Astrocyte (in vitro differentiated cells and primary cell): ENCODE measurements around the gene CCNYL1. TPM values are rescaled to one million over a fixed set of nuclear protein-coding genes. Genes with fewer than 3 reads are reported as not detected.

Experiments used
- DNase-seq: peaks from one replicate; pipeline ENCODE4 v3.0.0-alpha.2; 2010; ENCODE audit warnings: low read depth
- FAIRE-seq: peaks from 2 replicates; lab custom pipeline; 2011; peaks lifted over from hg19 to GRCh38; lab: Jason Lieb, UNC
- H2AFZ ChIP-seq: 2 replicates; pipeline ENCODE4 v1.6.0; 2012; ENCODE audit warnings: low read depth, low read length, inconsistent platforms
- H3K27ac ChIP-seq: 2 replicates; pipeline ENCODE4 v1.5.1; 2011; ENCODE audit warnings: low read depth, low read length, inconsistent platforms
- H3K27me3 ChIP-seq: 2 replicates; pipeline ENCODE4 v1.6.0; 2011; ENCODE audit warnings: low read length, inconsistent platforms; ENCODE audit not compliant: insufficient read depth
- H3K36me3 ChIP-seq: 2 replicates; pipeline ENCODE4 v1.5.1; 2011; ENCODE audit warnings: low read length, inconsistent platforms; ENCODE audit not compliant: insufficient read depth
- H3K4me1 ChIP-seq: 2 replicates; pipeline ENCODE4 v1.5.1; 2011; ENCODE audit warnings: low read length, inconsistent platforms; ENCODE audit not compliant: insufficient read depth
- H3K4me2 ChIP-seq: 2 replicates; pipeline ENCODE4 v1.6.0; 2012; ENCODE audit warnings: low read length, inconsistent platforms
- H3K4me3 ChIP-seq: 2 replicates; pipeline ENCODE4 v1.5.1; 2011; ENCODE audit warnings: low read depth, mild to moderate bottlenecking, low read length, inconsistent platforms; ENCODE audit not compliant: insufficient read depth
- H3K79me2 ChIP-seq: 2 replicates; pipeline ENCODE4 v1.6.0; 2012; ENCODE audit warnings: mild to moderate bottlenecking, low read length, inconsistent platforms; ENCODE audit not compliant: insufficient read depth
- H3K9ac ChIP-seq: 2 replicates; pipeline ENCODE4 v1.6.0; 2012; ENCODE audit warnings: mild to moderate bottlenecking, low read length, inconsistent platforms
- H3K9me3 ChIP-seq: 2 replicates; pipeline ENCODE4 v1.5.1; 2012; ENCODE audit warnings: low read depth, mild to moderate bottlenecking, low read length, inconsistent platforms; ENCODE audit not compliant: insufficient read depth
- H4K20me1 ChIP-seq: 2 replicates; pipeline ENCODE4 v1.6.0; 2012; ENCODE audit warnings: low read length, inconsistent platforms; ENCODE audit not compliant: insufficient read depth
- H3K27ac Mint-ChIP-seq: one replicate; pipeline ENCODE4 v1.8.0; 2021; ENCODE audit warnings: mild to moderate bottlenecking, mixed read lengths; ENCODE audit not compliant: unreplicated experiment
- H3K27me3 Mint-ChIP-seq: one replicate; pipeline ENCODE4 v1.8.0; 2021; ENCODE audit warnings: low read depth, mixed read lengths; ENCODE audit not compliant: unreplicated experiment
- H3K36me3 Mint-ChIP-seq: one replicate; pipeline ENCODE4 v1.8.0; 2021; ENCODE audit warnings: low read depth, mixed read lengths; ENCODE audit not compliant: unreplicated experiment
- H3K4me1 Mint-ChIP-seq: one replicate; pipeline ENCODE4 v1.8.0; 2021; ENCODE audit warnings: low read depth, mixed read lengths; ENCODE audit not compliant: unreplicated experiment
- H3K4me3 Mint-ChIP-seq: one replicate; pipeline ENCODE4 v1.8.0; 2021; ENCODE audit warnings: mild to moderate bottlenecking, moderate library complexity, mixed read lengths; ENCODE audit not compliant: unreplicated experiment
- H3K9me3 Mint-ChIP-seq: one replicate; pipeline ENCODE4 v1.8.0; 2021; ENCODE audit warnings: mild to moderate bottlenecking, mixed read lengths; ENCODE audit not compliant: unreplicated experiment
- EZH2 ChIP-seq: IDR thresholded peaks from 2 replicates; pipeline ENCODE4 v1.6.1; 2012; ENCODE audit warnings: mild to moderate bottlenecking, low read length, inconsistent platforms; ENCODE audit not compliant: insufficient read depth
- total RNA-seq: library from RNA; stranded (reverse); gene quantifications from 2 replicates; pipeline ENCODE4 v1.2.1, GENCODE V29; 2021
- TF ChIP-seq, protein P1 (sequence below): IDR thresholded peaks from 2 replicates; pipeline ENCODE4 v1.5.1; 2011; ENCODE audit warnings: low read depth, mild to moderate bottlenecking, inconsistent platforms, low read length, moderate library complexity; ENCODE audit not compliant: insufficient read depth

Gene CCNYL1
- total RNA-seq, 1 donor from 2014 or later, result 35.2 TPM

GRCh38 chr2:207767461-207768167 lies 56.2 kb downstream of the CCNYL1 start:
- TF ChIP-seq, protein P1, sequence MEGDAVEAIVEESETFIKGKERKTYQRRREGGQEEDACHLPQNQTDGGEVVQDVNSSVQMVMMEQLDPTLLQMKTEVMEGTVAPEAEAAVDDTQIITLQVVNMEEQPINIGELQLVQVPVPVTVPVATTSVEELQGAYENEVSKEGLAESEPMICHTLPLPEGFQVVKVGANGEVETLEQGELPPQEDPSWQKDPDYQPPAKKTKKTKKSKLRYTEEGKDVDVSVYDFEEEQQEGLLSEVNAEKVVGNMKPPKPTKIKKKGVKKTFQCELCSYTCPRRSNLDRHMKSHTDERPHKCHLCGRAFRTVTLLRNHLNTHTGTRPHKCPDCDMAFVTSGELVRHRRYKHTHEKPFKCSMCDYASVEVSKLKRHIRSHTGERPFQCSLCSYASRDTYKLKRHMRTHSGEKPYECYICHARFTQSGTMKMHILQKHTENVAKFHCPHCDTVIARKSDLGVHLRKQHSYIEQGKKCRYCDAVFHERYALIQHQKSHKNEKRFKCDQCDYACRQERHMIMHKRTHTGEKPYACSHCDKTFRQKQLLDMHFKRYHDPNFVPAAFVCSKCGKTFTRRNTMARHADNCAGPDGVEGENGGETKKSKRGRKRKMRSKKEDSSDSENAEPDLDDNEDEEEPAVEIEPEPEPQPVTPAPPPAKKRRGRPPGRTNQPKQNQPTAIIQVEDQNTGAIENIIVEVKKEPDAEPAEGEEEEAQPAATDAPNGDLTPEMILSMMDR, result peak; percentile 22
- TF ChIP-seq EZH2, result no peak
- Histone ChIP-seq H3K27me3 (peaks cover 4% of the 10 kb centered on the region), H3K9me3 (no peaks in the 10 kb centered on the region), H2AFZ (peak overlapping the region; percentile 92), H3K4me2 (peak overlapping the region; percentile 95), H4K20me1 (peaks cover 7% of the 10 kb centered on the region), H3K79me2 (peaks cover 10% of the 10 kb centered on the region), H3K27ac (no peak overlapping the region), H3K4me1 (peaks cover 9% of the 10 kb centered on the region), H3K4me3 (peak overlapping the region; percentile 63), H3K36me3 (no peaks in the 10 kb centered on the region), H3K9ac (no peak overlapping the region)
- Mint-ChIP-seq H3K36me3 (peaks cover 3% of the 10 kb centered on the region), H3K4me3 (peak overlapping the region; percentile 80), H3K27me3 (peaks cover 2% of the 10 kb centered on the region), H3K9me3 (peaks cover 2% of the 10 kb centered on the region), H3K27ac (no peak overlapping the region), H3K4me1 (peaks cover 3% of the 10 kb centered on the region)
- DNase-seq (no peak), FAIRE-seq (no peak)

GRCh38 chr2:207768168-207768865 lies 56.9 kb downstream of the CCNYL1 start:
- no peaks in the 10 kb centered on the region for H3K36me3 ChIP-seq

More at GRCh38 chr2:207768168-207768865, 56.9 kb downstream of the CCNYL1 start:
- DNase-seq (peak; percentile 27), FAIRE-seq (no peak)
- H3K27ac Mint-ChIP-seq, result no peak overlapping the region
- H3K27ac ChIP-seq, result no peak overlapping the region
- peaks cover 6% of the 10 kb centered on the region for H4K20me1 ChIP-seq
- H3K27me3 Mint-ChIP-seq, result peaks cover 2% of the 10 kb centered on the region
- peaks cover 4% of the 10 kb centered on the region for H3K27me3 ChIP-seq
- peaks cover 9% of the 10 kb centered on the region for H3K79me2 ChIP-seq
- peaks cover 3% of the 10 kb centered on the region for H3K36me3 Mint-ChIP-seq
- peak overlapping the region; percentile 63 for H3K4me3 ChIP-seq
- H3K4me3 Mint-ChIP-seq, result peak overlapping the region; percentile 90
- peak overlapping the region; percentile 95 for H3K4me2 ChIP-seq
- TF ChIP-seq EZH2, result no peak
- TF ChIP-seq, protein P1, result no peak
- H3K9me3 ChIP-seq, result no peaks in the 10 kb centered on the region
- peaks cover 2% of the 10 kb centered on the region for H3K9me3 Mint-ChIP-seq
- peak overlapping the region; percentile 92 for H2AFZ ChIP-seq
- peak overlapping the region; percentile 69 for H3K9ac ChIP-seq
- peaks cover 9% of the 10 kb centered on the region for H3K4me1 ChIP-seq
- peaks cover 3% of the 10 kb centered on the region for H3K4me1 Mint-ChIP-seq
